WTC11 (cell line): ENCODE results near the gene PRR33. TPM values are rescaled to one million over a fixed set of nuclear protein-coding genes. Genes with fewer than 3 reads are reported as not detected.

Experiments
- ATAC-seq: fragments of 200-7000 bp; cut with Tn5 transposase; 2 replicates; pipeline ENCODE4 v1.10.0; 2021; ENCODE audit warnings: mild to moderate bottlenecking, moderate library complexity
- CTCF ChIA-PET: fragments of 300-600 bp; sonication (Branson Sonifier 250); formaldehyde crosslinking; loops from one replicate; lab custom pipeline; 2021; ENCODE audit warnings: antibody characterized with exemption; lab: Charles Lee
- POLR2A ChIA-PET: fragments of 350-600 bp; sonication (Branson Sonifier 250); formaldehyde crosslinking; loops from one replicate; lab custom pipeline; 2021; ENCODE audit warnings: antibody characterized with exemption; lab: Charles Lee
- DNase-seq: peaks from one replicate; pipeline ENCODE4 v3.0.0; 2021; ENCODE audit warnings: low spot score
- H3K27ac Mint-ChIP-seq: 2 replicates; pipeline ENCODE4 v1.8.0; 2021; ENCODE audit warnings: mixed read lengths
- H3K27me3 Mint-ChIP-seq: 2 replicates; pipeline ENCODE4 v1.8.0; 2021; ENCODE audit warnings: low read depth, mild to moderate bottlenecking, moderate library complexity, mixed read lengths
- H3K36me3 Mint-ChIP-seq: 2 replicates; pipeline ENCODE4 v1.8.0; 2021; ENCODE audit warnings: mixed read lengths
- H3K4me1 Mint-ChIP-seq: 2 replicates; pipeline ENCODE4 v1.8.0; 2022; ENCODE audit warnings: mixed read lengths
- H3K4me3 Mint-ChIP-seq: 2 replicates; pipeline ENCODE4 v1.8.0; 2021; ENCODE audit warnings: mild to moderate bottlenecking, moderate library complexity, mixed read lengths
- H3K9me3 Mint-ChIP-seq: 2 replicates; pipeline ENCODE4 v1.8.0; 2021; ENCODE audit warnings: mixed read lengths
- ATF1 ChIP-seq: sonication (generic); formaldehyde crosslinking; IDR thresholded peaks from 2 replicates; pipeline ENCODE4 v1.8.1; 2023; ENCODE audit warnings: mild to moderate bottlenecking, moderate library complexity, missing genetic modification reagents
- CBFB ChIP-seq: sonication (generic); formaldehyde crosslinking; IDR thresholded peaks from 2 replicates; pipeline ENCODE4 v1.8.1; 2022; ENCODE audit warnings: mild to moderate bottlenecking, low read depth, missing genetic modification reagents
- ELF4 ChIP-seq: sonication (generic); formaldehyde crosslinking; IDR thresholded peaks from 2 replicates; pipeline ENCODE4 v1.8.1; 2022; ENCODE audit warnings: low read depth, mild to moderate bottlenecking, moderate library complexity, missing genetic modification reagents
- EMX1 ChIP-seq: fragments of 250-450 bp; sonication (Bioruptor Pico); IDR thresholded peaks from 2 replicates; pipeline ENCODE4 v1.8.0; 2021; ENCODE audit warnings: mild to moderate bottlenecking
- ETV6 ChIP-seq: sonication (generic); formaldehyde crosslinking; IDR thresholded peaks from 2 replicates; pipeline ENCODE4 v1.8.1; 2022; ENCODE audit warnings: mild to moderate bottlenecking, missing genetic modification reagents
- GTF2I ChIP-seq: fragments of 250-450 bp; sonication (Bioruptor Pico); conservative IDR thresholded peaks from 2 replicates; pipeline ENCODE4 v1.4.0; 2021; ENCODE audit warnings: mild to moderate bottlenecking
- IRF2 ChIP-seq: sonication (generic); formaldehyde crosslinking; IDR thresholded peaks from 2 replicates; pipeline ENCODE4 v1.8.0; 2022; ENCODE audit warnings: low read depth, missing genetic modification reagents, borderline replicate concordance
- JAZF1 ChIP-seq: fragments of 250-450 bp; sonication (Bioruptor Pico); IDR thresholded peaks from 2 replicates; pipeline ENCODE4 v1.9.0; 2021; ENCODE audit warnings: moderate library complexity, mild to moderate bottlenecking, inconsistent platforms
- JUN ChIP-seq: sonication (generic); formaldehyde crosslinking; IDR thresholded peaks from 2 replicates; pipeline ENCODE4 v1.8.0; 2023; ENCODE audit warnings: mild to moderate bottlenecking, missing genetic modification reagents
- KAT7 ChIP-seq: sonication (generic); formaldehyde crosslinking; IDR thresholded peaks from 2 replicates; pipeline ENCODE4 v1.8.1; 2023; ENCODE audit warnings: missing genetic modification reagents, mild to moderate bottlenecking, borderline replicate concordance
- MYBL2 ChIP-seq: sonication (generic); formaldehyde crosslinking; IDR thresholded peaks from 2 replicates; pipeline ENCODE4 v1.8.1; 2023; ENCODE audit warnings: mild to moderate bottlenecking, moderate library complexity, missing genetic modification reagents
- NR2C2 ChIP-seq: sonication (generic); formaldehyde crosslinking; IDR thresholded peaks from 2 replicates; pipeline ENCODE4 v1.8.0; 2022; ENCODE audit warnings: mild to moderate bottlenecking, missing genetic modification reagents
- NR3C1 ChIP-seq: sonication (generic); formaldehyde crosslinking; conservative IDR thresholded peaks from 2 replicates; pipeline ENCODE4 v1.8.1; 2023; ENCODE audit warnings: low read depth, mild to moderate bottlenecking, missing genetic modification reagents
- RORB ChIP-seq: fragments of 250-450 bp; sonication (Bioruptor Pico); IDR thresholded peaks from 2 replicates; pipeline ENCODE4 v1.9.0; 2021; ENCODE audit warnings: mild to moderate bottlenecking
- SMAD3 ChIP-seq: sonication (generic); formaldehyde crosslinking; IDR thresholded peaks from 2 replicates; pipeline ENCODE4 v1.8.0; 2022; ENCODE audit warnings: missing genetic modification reagents, mild to moderate bottlenecking, borderline replicate concordance
- TEAD1 ChIP-seq: sonication (generic); formaldehyde crosslinking; IDR thresholded peaks from 2 replicates; pipeline ENCODE4 v1.8.0; 2022; ENCODE audit warnings: mild to moderate bottlenecking, missing genetic modification reagents
- TEAD4 ChIP-seq: sonication (generic); formaldehyde crosslinking; IDR thresholded peaks from 2 replicates; pipeline ENCODE4 v1.8.0; 2022; ENCODE audit warnings: mild to moderate bottlenecking, missing genetic modification reagents
- ZNF219 ChIP-seq: sonication (generic); formaldehyde crosslinking; IDR thresholded peaks from 2 replicates; pipeline ENCODE4 v1.8.0; 2023; ENCODE audit warnings: missing genetic modification reagents, mild to moderate bottlenecking, borderline replicate concordance
- ZNF317 ChIP-seq: sonication (generic); formaldehyde crosslinking; IDR thresholded peaks from 2 replicates; pipeline ENCODE4 v1.8.1; 2023; ENCODE audit warnings: low read depth, mild to moderate bottlenecking, moderate library complexity, missing genetic modification reagents, borderline replicate concordance
- ZNF671 ChIP-seq: fragments of 250-450 bp; sonication (Bioruptor Pico); IDR thresholded peaks from 2 replicates; pipeline ENCODE4 v1.8.0; 2021; ENCODE audit warnings: mild to moderate bottlenecking
- total RNA-seq: library from RNA; stranded (reverse); gene quantifications from 3 replicates; pipeline ENCODE4 v1.2.3, GENCODE V29; 2021
- TF ChIP-seq, protein P1 (sequence below): sonication (generic); formaldehyde crosslinking; IDR thresholded peaks from 2 replicates; pipeline ENCODE4 v1.8.1; 2023; ENCODE audit warnings: mild to moderate bottlenecking, missing genetic modification reagents
- TF ChIP-seq, protein P2 (sequence below): sonication (generic); formaldehyde crosslinking; IDR thresholded peaks from 2 replicates; pipeline ENCODE4 v1.8.1; 2022; ENCODE audit warnings: low read depth, missing genetic modification reagents, borderline replicate concordance
- TF ChIP-seq, protein P3 (sequence below): sonication (generic); formaldehyde crosslinking; IDR thresholded peaks from 2 replicates; pipeline ENCODE4 v1.8.1; 2023; ENCODE audit warnings: mild to moderate bottlenecking, missing genetic modification reagents

The PRR33 gene
- total RNA-seq, 1 experiment from 2014 or later: not detected

DNA sequence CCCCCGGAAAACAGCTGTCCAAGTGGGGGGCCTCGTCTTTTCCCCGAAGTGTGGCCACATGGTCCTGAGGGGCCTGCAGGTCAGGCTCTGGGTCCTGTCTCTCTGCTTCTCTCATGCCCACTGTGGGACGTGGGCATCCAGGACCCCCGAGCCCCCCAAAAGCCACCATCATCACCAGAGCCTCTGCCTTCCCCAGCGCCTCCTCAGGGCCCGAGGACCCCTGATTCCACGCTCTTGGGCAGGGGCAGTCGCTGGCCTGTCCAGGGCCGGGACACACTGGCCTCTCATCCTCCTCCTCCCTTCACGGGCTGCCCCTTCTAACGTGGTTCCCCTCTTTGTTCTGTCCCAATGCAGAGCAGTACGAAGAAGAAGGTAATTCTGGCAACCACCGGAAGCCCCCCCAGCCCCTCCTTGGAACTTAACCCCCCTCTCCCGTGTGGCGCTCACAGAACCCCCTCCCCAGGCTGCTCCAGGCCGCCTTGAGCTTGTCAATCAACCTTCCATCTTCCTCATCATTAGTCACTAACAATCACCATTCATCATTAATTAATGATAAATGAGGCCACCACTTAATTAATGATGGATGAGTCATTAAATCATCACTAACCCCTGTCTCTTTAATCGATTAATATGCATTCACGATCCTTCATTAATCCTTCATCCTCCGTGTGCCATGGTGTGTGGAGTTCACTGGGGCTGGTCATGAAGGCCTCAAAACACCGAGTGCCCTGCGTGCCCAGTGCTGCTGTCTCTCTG is 31.7 kb upstream of the PRR33 start:
- DNase-seq: no peak
- Mint-ChIP-seq H3K4me1 (no peaks in the 10 kb centered on the region), H3K27ac (no peak overlapping the region), H3K36me3 (no peaks in the 10 kb centered on the region), H3K4me3 (no peak overlapping the region), H3K9me3 (no peaks in the 10 kb centered on the region), H3K27me3 (no peaks in the 10 kb centered on the region; the same call in 1 of the 2 replicates)
- ATAC-seq: no peak
- CTCF ChIA-PET: interaction anchor here (0.6 to 2.6 kb wide), 5 partner anchors 41 to 233 kb away, joined by 3 to 27 read pairs (median 10); no protein-coding TSS in a partner anchor
- TF ChIP-seq ZNF317 (CRISPR knock-in tag): no peak
- no peak for TF ChIP-seq ATF1 (CRISPR knock-in tag)
- TF ChIP-seq TEAD4 (CRISPR knock-in tag): no peak
- no peak for TF ChIP-seq NR2C2 (CRISPR knock-in tag)
- TF ChIP-seq EMX1 (CRISPR knock-in tag): no peak
- TF ChIP-seq CBFB (CRISPR knock-in tag): no peak
- no peak for TF ChIP-seq KAT7 (CRISPR knock-in tag)
- POLR2A ChIA-PET: no interaction called here

DNA sequence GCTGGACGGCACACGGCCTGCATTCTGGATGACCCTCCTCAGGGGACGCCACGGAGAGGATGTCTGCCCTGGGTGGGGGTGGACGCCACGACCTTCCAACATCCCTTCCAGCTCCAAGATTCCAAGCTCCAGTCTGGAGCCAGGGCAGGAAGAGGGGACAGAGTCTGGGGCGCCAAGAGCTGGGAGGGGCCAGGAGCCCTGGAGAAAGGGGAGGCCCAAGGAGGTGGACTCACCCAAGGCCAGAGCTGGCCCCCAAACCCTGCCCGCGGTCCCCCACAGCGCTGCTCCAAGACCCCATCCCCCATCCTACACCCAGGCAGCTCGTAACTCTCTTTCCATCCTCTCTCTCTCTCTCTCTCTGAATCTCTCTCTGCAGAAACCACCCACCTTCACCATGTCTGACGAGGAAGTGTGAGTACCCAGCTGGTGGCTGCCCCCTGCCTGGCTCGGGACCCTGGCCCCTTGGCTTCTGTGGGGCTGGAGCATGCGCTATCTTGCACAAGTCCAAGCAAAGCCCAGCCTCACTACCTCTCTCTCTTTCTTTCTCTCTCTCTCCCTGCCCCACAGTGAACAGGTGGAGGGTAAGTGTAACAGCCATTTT is 30.9 kb upstream of the PRR33 start:
- no peaks in the 10 kb centered on the region for H3K36me3 Mint-ChIP-seq
- DNase-seq (no peak), ATAC-seq (no peak)
- no peaks in the 10 kb centered on the region; the same call in 1 of the 2 replicates for H3K27me3 Mint-ChIP-seq
- CTCF ChIA-PET: interaction anchor here (0.6 to 2.6 kb wide), 8 partner anchors 9 to 283 kb away, joined by 3 to 27 read pairs (median 10); no protein-coding TSS in a partner anchor
- POLR2A ChIA-PET: no interaction called here
- no peaks in the 10 kb centered on the region for H3K9me3 Mint-ChIP-seq
- H3K4me3 Mint-ChIP-seq: no peak overlapping the region
- H3K27ac Mint-ChIP-seq: peak overlapping the region; percentile 79; the same call in 1 of the 2 replicates
- TF ChIP-seq, protein P1, sequence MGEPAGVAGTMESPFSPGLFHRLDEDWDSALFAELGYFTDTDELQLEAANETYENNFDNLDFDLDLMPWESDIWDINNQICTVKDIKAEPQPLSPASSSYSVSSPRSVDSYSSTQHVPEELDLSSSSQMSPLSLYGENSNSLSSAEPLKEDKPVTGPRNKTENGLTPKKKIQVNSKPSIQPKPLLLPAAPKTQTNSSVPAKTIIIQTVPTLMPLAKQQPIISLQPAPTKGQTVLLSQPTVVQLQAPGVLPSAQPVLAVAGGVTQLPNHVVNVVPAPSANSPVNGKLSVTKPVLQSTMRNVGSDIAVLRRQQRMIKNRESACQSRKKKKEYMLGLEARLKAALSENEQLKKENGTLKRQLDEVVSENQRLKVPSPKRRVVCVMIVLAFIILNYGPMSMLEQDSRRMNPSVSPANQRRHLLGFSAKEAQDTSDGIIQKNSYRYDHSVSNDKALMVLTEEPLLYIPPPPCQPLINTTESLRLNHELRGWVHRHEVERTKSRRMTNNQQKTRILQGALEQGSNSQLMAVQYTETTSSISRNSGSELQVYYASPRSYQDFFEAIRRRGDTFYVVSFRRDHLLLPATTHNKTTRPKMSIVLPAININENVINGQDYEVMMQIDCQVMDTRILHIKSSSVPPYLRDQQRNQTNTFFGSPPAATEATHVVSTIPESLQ: no peak
- TF ChIP-seq JUN (CRISPR knock-in tag): no peak
- TF ChIP-seq ETV6 (CRISPR knock-in tag): no peak
- TF ChIP-seq JAZF1 (CRISPR knock-in tag): no peak
- TF ChIP-seq SMAD3: no peak
- TF ChIP-seq NR3C1 (CRISPR knock-in tag): no peak
- no peak for TF ChIP-seq IRF2 (CRISPR knock-in tag)
- TF ChIP-seq, protein P2, sequence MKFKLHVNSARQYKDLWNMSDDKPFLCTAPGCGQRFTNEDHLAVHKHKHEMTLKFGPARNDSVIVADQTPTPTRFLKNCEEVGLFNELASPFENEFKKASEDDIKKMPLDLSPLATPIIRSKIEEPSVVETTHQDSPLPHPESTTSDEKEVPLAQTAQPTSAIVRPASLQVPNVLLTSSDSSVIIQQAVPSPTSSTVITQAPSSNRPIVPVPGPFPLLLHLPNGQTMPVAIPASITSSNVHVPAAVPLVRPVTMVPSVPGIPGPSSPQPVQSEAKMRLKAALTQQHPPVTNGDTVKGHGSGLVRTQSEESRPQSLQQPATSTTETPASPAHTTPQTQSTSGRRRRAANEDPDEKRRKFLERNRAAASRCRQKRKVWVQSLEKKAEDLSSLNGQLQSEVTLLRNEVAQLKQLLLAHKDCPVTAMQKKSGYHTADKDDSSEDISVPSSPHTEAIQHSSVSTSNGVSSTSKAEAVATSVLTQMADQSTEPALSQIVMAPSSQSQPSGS (CRISPR knock-in tag): no peak
- no peak for TF ChIP-seq ELF4 (CRISPR knock-in tag)
- TF ChIP-seq TEAD1 (CRISPR knock-in tag): no peak
- TF ChIP-seq KAT7 (CRISPR knock-in tag): no peak
- TF ChIP-seq, protein P3, sequence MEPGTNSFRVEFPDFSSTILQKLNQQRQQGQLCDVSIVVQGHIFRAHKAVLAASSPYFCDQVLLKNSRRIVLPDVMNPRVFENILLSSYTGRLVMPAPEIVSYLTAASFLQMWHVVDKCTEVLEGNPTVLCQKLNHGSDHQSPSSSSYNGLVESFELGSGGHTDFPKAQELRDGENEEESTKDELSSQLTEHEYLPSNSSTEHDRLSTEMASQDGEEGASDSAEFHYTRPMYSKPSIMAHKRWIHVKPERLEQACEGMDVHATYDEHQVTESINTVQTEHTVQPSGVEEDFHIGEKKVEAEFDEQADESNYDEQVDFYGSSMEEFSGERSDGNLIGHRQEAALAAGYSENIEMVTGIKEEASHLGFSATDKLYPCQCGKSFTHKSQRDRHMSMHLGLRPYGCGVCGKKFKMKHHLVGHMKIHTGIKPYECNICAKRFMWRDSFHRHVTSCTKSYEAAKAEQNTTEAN (CRISPR knock-in tag): no peak
- TF ChIP-seq MYBL2 (CRISPR knock-in tag): no peak
- TF ChIP-seq ZNF219 (CRISPR knock-in tag): no peak
- no peak for TF ChIP-seq ZNF671 (CRISPR knock-in tag)
- no peak for TF ChIP-seq GTF2I (CRISPR knock-in tag)
- no peak for TF ChIP-seq RORB
- no peaks in the 10 kb centered on the region for H3K4me1 Mint-ChIP-seq
